Measurements from ENCODE around the gene PDE4D.
"Not testable (repeated sequence)": the region's sequence is repeated elsewhere in the genome, so short reads cannot be mapped to it uniquely, and the experiment has no call there.

The PDE4D gene

DNA sequence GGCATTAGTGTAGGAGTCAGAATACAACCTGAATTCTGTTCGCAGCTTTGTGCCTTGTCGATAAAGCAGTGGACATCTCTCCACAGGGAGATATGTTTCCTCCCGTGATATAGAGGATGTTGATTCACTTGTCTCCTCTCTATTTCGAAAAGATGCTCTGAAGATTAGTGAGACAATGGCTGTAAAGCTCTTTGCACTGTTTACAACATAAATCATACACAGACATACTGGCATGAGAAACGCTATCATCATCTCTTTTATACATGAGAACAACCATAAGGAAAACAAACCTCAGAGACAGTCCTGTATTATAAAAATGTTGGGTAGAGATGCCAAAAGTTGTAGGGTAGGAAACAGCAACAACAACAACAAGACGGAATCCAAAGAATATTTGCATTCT, 803.2 kb downstream of the PDE4D start:
- DNase-seq = no peak

DNA sequence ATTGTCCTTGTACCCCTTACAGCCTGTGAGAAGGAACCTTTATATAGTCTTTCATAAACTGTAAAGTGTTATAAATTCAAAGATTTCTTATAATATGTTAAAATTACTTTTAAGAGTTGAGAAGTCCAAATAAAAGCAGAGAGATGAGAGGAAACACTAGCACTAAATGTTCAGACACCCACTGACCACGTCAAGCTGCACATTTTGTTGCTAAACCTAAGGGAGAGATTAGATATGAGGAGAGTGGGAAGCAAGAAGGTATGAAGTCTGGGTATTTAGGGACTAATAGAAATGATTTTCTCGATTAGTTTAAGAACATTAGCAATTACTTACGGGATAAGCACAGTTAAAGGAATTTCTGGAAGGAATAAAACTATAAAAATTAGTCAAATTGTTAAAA, 803.8 kb downstream of the PDE4D start:
- no peak for DNase-seq

DNA sequence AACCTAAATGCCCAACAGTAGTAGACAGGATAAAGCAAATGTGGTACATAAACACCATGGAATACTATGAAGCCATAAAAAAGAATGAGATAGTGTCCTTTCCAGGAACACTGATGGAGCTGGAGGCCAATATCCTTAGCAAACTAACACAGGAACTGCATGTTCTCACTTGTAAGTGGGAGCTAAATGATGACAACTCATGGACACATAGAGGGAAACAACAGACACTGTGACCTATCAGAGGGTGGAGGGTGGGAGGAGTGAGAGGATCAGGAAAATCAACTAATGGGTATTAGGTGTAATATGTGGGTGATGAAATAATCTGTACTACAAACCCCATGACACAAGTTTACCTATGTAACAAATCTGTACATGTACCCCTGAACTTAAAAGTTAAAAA, 805.0 kb downstream of the PDE4D start:
- no peak for DNase-seq

DNA sequence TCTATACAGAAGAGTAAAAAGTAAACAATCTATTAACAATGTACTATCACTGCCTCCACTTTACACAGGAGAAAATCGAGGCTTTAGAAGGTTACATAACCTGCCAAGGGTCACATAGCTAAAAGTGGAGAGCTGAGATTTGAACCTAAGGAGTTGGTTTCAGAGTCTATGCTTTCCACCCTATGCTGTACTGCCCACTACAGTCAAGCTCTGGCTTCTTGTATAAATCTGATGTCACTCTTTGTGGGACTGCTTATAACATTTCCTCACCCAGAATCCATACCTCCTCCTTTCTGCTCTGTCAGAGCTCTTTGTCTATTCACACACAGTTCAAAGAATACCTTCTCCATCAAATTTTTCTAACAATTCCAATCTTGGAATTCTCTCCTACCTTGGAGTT, 807.5 kb downstream of the PDE4D start:
- no peak for DNase-seq

DNA sequence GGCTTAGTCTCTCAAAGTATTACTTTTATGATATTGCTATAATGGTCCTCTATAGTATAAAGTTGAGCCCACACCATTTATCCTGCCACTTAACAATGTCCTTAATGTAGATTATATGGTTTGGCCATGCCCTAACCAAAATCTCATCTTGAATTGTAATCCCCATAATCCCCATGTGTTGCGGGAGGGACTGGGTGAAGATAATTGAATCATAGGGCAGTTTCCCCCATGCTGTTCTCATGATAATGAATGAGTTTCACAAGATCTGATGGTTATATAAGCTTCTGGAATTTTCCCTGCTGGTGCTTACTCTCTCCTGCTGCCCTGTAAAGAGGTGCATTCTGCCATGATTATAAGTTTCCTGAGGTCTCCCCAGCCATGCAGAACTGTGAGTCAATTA, 811.8 kb downstream of the PDE4D start:
- no peak for DNase-seq

DNA sequence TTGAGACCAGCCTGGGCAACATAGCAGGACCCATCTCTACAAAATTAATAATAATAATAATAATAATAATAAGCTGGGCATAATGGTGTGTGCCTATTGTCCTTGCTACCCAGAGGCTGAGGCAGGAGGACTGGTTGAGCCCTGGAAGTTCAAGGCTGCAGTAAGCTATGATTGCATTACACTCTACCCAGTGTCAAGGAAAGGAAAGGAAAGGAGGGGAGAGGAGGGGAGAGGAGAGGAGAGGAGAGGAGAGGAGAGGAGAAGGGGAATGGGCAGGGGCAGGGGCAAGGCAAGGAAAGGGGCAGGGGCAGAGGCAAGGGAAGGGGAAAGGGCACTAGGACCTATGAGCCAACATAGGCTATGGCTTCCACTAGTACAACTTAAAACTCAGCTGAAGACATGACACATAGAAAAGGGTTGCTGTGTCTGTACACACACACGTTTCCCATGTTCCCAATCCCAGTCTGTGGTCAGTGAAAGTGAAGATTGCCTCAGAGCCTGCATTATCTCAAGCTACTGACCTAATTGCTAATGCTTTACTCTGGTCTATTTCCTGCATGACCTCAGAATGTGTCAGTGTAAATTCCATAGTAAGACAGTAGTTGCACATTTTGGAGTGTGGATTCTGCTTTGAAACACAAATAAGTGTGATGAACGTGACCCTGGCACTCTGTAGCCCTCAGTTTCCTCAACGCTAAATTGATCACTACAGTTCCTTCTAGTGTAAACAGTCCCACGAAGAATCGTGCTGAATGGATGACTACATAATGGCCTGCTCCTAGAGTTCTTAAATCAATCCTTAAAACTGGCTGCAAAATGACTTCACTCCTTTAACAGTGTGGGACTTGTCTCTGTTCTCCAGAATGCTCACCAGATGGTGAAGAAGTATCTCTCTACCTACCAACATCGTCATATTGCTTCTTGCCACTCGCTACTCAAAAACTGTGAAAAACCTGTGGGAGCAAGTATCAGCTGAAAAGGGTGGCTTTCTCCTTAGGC, 813.6 kb downstream of the PDE4D start:
- DNase-seq = no peak

DNA sequence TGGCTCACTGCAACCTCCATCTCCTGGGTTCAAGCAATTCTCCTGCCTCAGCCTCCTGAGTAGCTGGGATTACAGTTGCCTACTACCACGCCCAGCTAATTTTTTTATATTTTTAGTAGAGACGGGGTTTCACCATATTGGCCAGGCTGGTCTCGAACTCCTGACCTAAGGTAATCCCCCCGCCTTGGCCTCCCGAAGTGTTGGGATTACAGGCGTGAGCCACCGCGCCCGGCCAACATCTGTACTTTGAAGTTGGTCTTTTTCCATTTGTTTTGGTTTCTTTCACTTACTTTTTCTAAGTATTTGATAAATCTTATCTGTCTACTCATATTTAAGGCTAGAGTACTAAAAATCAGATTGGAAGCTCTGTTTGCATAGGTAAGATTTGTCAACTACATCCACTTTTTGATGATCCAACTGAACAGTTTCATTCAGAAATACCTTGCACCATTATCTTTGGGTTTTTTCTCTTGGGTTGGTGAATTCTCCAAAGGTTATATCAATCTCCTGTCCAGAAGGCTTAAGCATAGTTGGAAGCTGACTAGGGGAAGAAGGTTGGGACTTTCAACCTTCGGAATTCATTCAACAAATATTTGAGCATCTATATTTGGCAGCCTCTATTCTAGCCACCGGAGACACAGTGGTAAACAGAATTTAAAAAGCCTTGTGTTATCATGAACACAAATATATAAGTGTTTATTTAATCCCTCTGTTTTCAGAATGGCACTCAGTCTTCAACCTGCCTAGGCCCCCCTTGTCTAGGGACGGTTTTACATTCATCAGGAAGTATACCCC, 821.6 kb downstream of the PDE4D start:
- DNase-seq = no peak

DNA sequence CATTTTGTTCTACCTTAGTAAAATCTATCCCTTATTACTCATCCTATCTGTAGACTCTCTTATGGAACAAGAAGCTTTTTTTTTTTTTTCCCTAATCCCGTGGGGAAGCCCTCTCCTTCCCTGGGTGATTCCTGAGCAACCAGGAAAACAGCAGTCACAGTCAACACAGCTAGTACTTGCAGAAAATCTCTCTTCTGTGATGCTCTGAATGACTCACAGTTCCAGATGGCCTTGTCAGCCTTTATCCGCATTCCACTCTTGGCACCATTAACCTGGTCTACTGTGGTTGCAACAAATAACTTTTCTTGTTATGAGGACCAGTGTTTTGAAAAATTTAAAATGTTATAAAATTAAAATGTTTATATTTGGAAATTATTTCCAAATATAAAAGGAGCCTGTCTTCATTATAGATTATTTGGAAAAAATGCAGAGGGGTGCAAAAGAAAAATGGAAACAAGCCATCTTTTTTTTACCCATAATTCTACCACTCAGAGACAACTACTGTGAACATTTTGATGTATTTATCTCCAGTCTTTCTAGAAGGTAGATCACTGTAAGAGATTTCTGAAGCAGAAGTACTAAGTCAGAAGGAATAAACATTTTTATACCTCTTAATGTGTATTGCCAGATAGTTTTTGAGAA, 824.0 kb downstream of the PDE4D start:
- DNase-seq = no peak

DNA sequence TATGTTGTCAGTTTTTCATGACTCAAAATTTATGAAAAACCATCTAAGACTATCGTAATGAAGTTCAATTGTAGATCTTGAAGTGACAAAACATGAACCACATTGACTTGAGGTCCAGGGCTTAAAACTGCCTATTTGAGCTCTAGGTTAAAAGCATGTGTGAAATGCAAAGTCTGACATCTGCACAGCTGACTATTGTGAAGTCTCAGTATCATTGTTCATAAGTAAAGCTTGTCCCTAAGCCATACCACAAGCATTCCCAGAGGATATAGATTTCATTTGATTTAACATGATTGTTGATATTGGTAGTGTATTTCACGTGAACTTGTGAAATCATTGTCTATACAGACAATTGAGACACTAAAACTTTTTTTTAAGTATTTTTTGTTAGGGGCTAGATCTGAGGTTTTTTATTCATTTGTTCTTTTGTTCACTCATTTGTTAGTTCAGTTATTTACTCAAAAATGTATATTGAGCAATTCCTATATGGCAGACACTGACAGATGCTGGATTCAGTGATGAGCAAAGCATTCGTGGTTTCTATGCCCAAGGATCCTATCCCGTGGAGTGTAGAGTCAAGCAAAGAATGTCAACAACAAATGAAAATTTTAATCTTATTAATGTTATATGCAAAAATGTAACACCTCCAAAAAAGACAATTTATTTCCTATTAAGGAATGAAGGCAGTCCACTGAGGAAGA, 825.4 kb downstream of the PDE4D start:
- DNase-seq = no peak

DNA sequence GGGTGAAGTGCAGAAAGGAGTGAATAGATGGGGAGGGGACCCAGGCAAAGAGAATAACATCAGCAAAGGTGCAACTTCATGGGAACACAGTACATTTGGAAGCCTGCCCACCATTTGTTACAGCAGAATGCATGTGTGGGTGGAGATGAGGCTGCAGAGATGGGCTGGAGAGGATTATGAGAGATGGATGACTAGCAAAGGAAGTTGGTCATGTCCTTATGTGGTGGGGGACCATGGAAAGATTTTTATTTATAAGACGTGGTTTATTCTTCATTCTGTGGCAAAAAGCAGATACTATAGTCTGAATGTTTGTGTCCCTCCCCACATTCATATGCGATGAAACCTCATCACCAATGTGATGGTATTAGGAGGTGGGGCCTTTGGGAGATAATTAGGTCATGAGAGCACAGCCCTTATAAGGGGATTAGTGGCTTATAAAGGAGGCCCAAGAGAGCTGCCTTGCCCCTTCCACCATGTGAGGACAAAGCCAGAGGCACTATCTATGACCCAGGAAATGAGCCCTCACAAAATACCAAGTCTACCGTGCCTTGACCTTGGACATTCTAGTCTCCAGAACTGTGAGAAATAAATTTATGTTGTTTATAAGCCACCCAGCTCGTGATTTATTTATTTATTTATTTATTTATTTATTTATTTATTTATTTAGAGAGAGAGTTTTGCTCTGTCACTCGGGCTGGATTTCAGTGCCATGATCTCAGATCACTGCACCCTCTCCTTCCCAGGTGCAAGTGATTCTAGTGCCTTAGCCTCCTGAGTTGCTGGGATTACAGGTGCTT, 827.0 kb downstream of the PDE4D start:
- DNase-seq = no peak

DNA sequence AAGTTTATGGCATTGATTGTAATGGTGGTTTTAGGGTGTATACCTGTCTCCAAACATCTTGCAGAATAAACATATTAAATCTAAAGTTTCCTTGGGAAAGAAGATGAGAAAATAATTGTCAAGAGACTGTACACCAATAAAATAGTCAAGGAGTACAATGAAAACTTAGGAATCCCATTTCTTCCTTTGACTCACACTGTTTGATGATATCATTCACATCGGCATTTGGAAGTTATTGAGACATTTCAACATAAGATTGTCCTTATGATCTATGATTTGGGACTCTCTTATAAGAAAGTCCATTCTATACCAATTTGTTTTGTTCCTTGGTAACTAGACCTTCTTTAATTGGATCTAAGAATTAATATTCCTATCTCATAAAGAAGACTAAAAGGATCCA, 828.0 kb downstream of the PDE4D start:
- no peak for DNase-seq

DNA sequence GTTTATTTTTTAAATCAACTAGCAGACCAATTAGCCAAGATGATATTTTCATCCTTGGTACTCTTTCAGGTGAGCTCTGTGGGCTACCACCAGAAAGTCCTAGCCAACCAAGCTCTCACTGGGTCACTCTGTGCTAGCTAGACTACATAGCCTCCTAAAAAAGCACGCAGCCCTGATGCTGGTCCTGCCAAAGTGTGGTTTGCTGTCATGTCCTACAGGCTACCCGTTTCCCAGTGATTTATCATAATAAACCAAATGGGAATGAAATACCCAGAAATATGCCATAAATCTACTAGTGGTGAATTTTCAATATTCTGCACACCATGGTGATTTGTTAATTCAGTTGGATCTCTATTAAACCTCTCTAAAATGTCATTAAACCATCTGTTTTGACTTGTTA, 829.2 kb downstream of the PDE4D start:
- no peak for DNase-seq

DNA sequence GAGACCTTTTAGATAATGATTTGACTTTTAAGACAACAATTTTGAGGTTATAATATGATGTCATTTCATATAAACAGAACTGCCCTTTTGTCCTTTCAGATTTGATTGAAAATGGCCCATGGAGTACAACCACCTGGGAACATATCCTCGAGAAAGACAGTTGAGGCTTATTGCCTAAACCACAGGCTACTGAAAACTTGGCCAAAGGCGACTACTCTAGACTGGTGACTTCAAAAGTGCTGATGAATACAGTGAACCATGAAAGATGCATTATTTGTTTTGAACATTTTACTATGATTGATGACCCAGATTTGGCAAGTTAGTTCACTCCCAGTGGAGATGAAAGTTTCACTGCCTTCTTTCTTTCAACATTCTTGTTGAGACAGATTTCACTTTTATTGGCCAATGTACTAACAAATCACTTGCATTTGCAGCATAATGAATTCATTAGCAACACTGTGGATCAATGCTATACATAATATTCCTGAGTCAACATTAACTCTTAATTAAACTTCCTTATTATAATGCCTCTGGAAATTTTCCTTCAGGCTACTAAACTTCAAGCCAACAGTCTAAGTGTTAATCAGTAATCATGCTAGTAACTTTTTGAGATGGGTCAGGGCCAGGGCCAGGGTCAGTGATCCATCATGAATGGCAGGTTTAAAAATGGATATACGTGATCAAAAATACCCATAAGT, 830.4 kb downstream of the PDE4D start:
- DNase-seq = no peak

DNA sequence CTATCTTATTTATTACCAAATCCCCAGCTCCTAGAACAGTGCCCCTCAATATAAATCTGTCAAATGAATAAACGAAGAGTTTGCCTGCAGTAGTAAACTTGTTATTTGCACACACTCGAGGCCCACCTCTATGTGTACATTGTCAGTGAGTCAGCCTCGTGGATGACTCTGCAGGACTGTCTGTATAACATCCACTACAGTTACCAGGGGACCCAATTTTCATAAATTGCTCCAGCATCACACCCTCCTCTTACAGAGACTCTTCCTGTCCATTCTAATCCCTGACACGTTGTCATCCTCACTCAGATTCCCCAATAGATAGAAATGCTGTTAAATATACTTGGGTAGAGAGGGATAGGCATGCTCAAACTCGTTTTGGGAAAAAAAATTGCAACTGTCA, 832.1 kb downstream of the PDE4D start:
- DNase-seq = no peak

DNA sequence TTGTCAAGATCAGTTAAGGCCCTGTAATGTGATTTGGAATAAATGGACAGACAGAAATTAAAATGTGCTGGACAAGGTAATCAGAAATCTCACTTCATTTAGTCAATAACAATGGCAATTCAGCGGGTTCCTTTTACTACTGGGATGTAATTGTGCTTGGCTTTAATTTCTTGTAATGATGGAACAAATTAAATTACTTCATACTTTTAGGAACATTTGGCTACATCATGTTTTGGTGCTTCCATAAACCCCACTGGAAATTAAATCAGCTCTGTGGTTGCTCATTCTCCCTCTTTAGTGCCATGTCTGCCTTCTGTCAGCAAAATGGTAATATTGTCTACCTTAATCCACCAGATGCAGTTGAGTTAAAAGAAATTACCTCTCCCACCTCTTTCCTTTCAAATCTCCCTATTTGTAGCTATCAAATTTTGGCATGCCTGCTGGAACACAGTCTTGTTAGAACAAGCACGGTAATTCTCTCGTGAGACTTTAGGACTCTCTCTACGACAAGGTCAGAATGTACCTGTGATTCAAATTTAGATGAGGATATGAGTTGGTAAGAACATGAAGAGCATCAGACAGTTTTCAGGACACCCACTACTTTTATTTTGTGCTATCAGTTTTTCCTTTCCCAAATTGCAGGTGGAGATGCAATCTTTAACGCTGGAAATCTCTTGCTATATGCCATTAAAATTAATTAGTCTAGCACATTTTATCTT, 834.4 kb downstream of the PDE4D start:
- DNase-seq = no peak

DNA sequence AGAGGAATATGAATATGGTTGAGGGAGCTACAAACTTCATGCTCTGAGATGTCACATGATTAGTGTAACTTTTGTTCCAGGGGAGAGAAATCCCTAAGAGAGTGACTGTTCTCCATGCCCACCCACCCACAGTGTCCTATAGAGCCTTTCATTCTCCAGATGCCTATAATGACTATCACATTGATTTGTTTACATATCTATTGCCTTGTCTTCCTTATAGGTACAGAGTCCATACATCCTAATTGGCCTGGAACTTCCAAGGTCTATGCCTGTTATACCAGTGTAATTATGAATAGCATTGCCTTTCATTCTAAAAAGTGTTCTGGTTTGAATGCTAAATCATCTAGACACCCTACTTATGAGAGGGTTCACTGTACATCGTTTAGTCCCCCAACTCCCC, 835.3 kb downstream of the PDE4D start:
- no peak for DNase-seq

DNA sequence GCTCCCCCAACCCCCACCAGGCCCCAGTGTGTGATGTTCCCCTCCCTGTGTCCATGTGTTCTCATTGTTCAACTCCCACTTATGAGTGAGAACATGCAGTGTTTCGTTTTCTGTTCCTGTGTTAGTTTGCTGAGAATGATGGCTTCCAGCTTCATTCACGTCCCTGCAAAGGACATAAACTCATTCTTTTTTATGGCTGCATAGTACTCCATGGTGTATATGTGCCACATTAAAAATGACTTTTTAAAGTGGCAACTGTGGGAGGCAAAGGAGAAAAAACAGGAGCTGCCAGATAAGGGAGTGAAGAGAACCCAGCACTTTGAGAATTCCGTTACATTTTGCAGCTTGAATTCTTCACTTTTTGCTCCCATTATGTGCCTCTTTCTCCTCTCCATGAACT, 836.9 kb downstream of the PDE4D start:
- not testable (repeated sequence) for DNase-seq

DNA sequence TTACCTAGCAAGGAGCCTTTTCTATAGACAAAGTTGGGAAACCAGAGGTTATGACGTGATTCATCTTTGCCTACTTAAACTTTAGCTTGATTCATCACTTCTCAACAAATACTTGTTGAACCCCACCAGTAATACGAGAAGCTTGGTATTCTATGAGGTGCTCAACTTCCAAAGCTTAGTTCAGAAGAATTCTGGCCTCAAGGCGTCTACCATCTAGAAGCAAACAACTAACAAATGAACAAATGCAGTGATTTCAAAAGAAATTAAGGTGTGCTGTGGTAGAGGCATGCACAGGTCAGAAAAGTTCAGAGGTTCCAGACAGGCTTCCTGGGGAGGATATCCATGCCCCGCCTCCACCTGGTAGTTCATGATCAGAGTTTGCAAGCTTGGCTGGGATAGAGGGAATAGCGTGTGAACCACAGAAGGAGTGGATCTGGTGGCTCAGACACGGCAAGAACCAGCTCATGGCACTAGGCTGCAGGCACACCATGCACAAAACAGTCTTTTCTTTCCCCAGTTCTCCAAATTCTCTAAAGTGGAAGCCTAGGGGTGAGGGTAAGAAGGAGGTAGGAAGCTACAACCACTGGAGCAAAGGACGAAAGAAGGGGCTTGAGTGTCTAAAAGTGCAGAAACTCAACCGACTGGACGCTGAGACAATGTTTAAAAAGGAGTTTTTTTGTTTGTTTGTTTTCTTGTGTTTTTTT, 837.6 kb downstream of the PDE4D start:
- DNase-seq = no peak

DNA sequence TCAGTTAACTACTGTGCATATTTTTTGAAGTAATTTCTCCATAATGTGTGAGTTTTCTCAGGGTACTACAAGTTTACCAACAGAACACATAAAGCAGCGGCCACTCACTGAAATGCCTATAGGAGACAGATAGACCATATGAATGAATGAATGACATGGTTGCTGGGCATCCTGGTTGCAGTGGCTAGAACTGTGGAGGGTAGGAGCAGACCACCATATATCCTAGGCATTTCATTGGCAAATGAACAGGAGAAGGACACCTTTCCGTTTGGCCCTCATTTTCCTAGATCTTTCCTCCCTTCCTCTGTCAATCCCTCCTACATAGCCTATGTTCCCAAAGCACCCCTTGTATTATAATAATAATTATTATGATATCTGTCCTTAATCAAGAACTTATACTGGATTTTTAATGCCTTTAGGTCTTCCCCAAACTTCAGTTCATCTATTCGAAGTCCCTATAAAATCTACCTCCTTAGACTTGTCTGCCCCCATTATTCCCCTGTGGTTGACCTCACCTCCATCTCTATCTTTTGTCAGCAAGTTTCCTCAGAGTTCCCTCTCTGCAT, 838.5 kb downstream of the PDE4D start:
- no peak for DNase-seq

DNA sequence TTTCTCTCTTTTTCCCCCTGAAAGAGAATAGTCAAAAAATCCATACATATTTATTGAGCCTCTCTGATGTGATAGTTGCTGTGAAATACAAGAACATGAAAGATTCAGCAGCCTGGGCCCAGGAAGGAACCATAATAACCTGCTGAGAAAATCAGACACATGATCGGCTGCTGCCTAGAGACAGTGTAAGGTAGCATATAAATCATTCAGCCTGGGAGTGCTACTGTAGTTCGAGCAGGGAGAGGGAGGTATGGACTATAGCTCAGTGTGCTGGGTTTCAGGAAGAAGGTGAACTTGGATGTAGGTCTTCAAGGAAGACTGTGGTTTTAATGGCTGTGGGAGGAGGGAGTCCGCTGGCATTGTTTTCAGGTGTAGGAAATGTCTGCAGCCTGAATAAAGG, 841.6 kb downstream of the PDE4D start:
- DNase-seq = no peak

Data from effector CD4-positive, alpha-beta T cell (primary cell).